Upper lobe of left lung (tissue), 4 donors: ENCODE measurements around the gene FOXC2.

Experiments
- EP300 ChIP-seq, 4 donors: sonication (generic); formaldehyde crosslinking; IDR thresholded peaks; one replicate each; pipeline ENCODE4 v1.5.1; 2017; ENCODE audit warnings: antibody characterized with exemption in 4 of 4, control low read depth in 2 of 4
- POLR2A ChIP-seq, 4 donors: fragments of 450-650 bp; IDR thresholded peaks; one replicate each; pipeline ENCODE4 v1.5.1; 2016 to 2017; ENCODE audit warnings: antibody characterized with exemption in 4 of 4, mild to moderate bottlenecking in 2 of 4
- TF ChIP-seq, protein P1 (sequence below), 6 experiments: fragments of 450-650 bp in 4 of 6; fragments of 200-600 bp in 2 of 6; sonication (generic) in 2 of 6; IDR thresholded peaks; one replicate each; pipeline ENCODE4 v1.5.1; 2016 to 2019; ENCODE audit warnings: antibody characterized with exemption in 6 of 6

- TF ChIP-seq, protein P1, sequence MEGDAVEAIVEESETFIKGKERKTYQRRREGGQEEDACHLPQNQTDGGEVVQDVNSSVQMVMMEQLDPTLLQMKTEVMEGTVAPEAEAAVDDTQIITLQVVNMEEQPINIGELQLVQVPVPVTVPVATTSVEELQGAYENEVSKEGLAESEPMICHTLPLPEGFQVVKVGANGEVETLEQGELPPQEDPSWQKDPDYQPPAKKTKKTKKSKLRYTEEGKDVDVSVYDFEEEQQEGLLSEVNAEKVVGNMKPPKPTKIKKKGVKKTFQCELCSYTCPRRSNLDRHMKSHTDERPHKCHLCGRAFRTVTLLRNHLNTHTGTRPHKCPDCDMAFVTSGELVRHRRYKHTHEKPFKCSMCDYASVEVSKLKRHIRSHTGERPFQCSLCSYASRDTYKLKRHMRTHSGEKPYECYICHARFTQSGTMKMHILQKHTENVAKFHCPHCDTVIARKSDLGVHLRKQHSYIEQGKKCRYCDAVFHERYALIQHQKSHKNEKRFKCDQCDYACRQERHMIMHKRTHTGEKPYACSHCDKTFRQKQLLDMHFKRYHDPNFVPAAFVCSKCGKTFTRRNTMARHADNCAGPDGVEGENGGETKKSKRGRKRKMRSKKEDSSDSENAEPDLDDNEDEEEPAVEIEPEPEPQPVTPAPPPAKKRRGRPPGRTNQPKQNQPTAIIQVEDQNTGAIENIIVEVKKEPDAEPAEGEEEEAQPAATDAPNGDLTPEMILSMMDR (IDR thresholded peaks at IDR 0.05): no peak
- no peak for TF ChIP-seq POLR2A (IDR thresholded peaks at IDR 0.05)
- no peak for TF ChIP-seq EP300 (IDR thresholded peaks at IDR 0.05)
Measured at GRCh38 chr16:86545954-86546637, 20.5 kb upstream of the FOXC2 start.
